Activated naive CD4-positive, alpha-beta T cell treated with anti-CD3 and anti-CD28 coated beads for 36 hours (primary cell): ENCODE measurements around the gene RABGEF1. TPM values are rescaled to one million over a fixed set of nuclear protein-coding genes. Genes with fewer than 3 reads are reported as not detected.
"Not testable (repeated sequence)": the region's sequence is repeated elsewhere in the genome, so short reads cannot be mapped to it uniquely, and the experiment has no call there.

Source experiments
- CTCF ChIA-PET: fragments of 350-600 bp; sonication (Branson Sonifier 250); formaldehyde crosslinking; loops from one replicate; lab custom pipeline; 2021; ENCODE audit warnings: antibody characterized with exemption; lab: Charles Lee
- DNase-seq: peaks from one replicate; pipeline ENCODE4 v3.0.0-alpha.2; 2020
- H3K27ac Mint-ChIP-seq: one replicate; pipeline ENCODE4 v1.8.0; 2021; ENCODE audit warnings: mild to moderate bottlenecking, mixed read lengths
- H3K27me3 Mint-ChIP-seq: one replicate; pipeline ENCODE4 v1.8.0; 2021; ENCODE audit warnings: low read depth, mixed read lengths
- H3K36me3 Mint-ChIP-seq: one replicate; pipeline ENCODE4 v1.8.0; 2021; ENCODE audit warnings: low read depth, mixed read lengths
- H3K4me1 Mint-ChIP-seq: one replicate; pipeline ENCODE4 v1.8.0; 2021; ENCODE audit warnings: low read depth, mixed read lengths
- H3K4me3 Mint-ChIP-seq: one replicate; pipeline ENCODE4 v1.8.0; 2021; ENCODE audit warnings: mild to moderate bottlenecking, moderate library complexity, mixed read lengths
- H3K9me3 Mint-ChIP-seq: one replicate; pipeline ENCODE4 v1.8.0; 2021; ENCODE audit warnings: mixed read lengths
- intact Hi-C: fragments of 100-400 bp; cut with micrococcal nuclease; formaldehyde crosslinking; loops from one replicate; pipeline ENCODE4 v1.15.1; 2023
- total RNA-seq, 2 experiments: library from RNA; stranded (reverse); gene quantifications; one replicate each; pipeline ENCODE4 v1.2.3, GENCODE V29; 2021

RABGEF1 gene
- total RNA-seq, 2 experiments from 2014 or later: 10.7 to 10.8 TPM

GRCh38 chr7:66769833-66770512 is 29.4 kb downstream of the RABGEF1 start:
- Mint-ChIP-seq H3K4me1 (peaks cover 31% of the 10 kb centered on the region), H3K4me3 (no peak overlapping the region), H3K27me3 (no peaks in the 10 kb centered on the region), H3K9me3 (no peaks in the 10 kb centered on the region), H3K27ac (no peak overlapping the region), H3K36me3 (peaks cover 10% of the 10 kb centered on the region)
- no peak for DNase-seq
- intact Hi-C loops: loop anchor here (10.0 kb wide), 1 partner anchor 215 kb away; no protein-coding TSS in a partner anchor
- CTCF ChIA-PET: interaction anchor here (0.6 to 1.0 kb wide), 2 partner anchors 18 to 30 kb away, joined by 3 to 4 read pairs; no protein-coding TSS in a partner anchor

- DNase-seq: no peak
- intact Hi-C loops: loop anchor here (10.0 kb wide), 1 partner anchor 217 kb away; no protein-coding TSS in a partner anchor
- CTCF ChIA-PET: interaction anchor here (0.6 kb wide), 1 partner anchor 179 kb away, joined by 3 read pairs; no protein-coding TSS in a partner anchor
- Mint-ChIP-seq H3K4me1 (peaks cover 26% of the 10 kb centered on the region), H3K4me3 (no peak overlapping the region), H3K36me3 (peaks cover 18% of the 10 kb centered on the region), H3K9me3 (no peaks in the 10 kb centered on the region), H3K27me3 (no peaks in the 10 kb centered on the region), H3K27ac (no peak overlapping the region)
Measured at GRCh38 chr7:66771795-66772194, 31.3 kb downstream of the RABGEF1 start.

GRCh38 chr7:66773744-66774143 is 33.2 kb downstream of the RABGEF1 start:
- H3K9me3 Mint-ChIP-seq, H3K4me3 Mint-ChIP-seq, CTCF ChIA-PET, DNase-seq, H3K27me3 Mint-ChIP-seq, H3K27ac Mint-ChIP-seq: not testable (repeated sequence)
- Mint-ChIP-seq H3K36me3 (peaks cover 19% of the 10 kb centered on the region), H3K4me1 (peaks cover 13% of the 10 kb centered on the region)
- intact Hi-C loops: loop anchor here (10.0 kb wide), 1 partner anchor 219 kb away; no protein-coding TSS in a partner anchor

- H3K27ac Mint-ChIP-seq, H3K27me3 Mint-ChIP-seq, H3K4me3 Mint-ChIP-seq, DNase-seq, H3K4me1 Mint-ChIP-seq, H3K9me3 Mint-ChIP-seq, CTCF ChIA-PET: not testable (repeated sequence)
- peaks cover 21% of the 10 kb centered on the region for H3K36me3 Mint-ChIP-seq
- intact Hi-C loops: loop anchor here (10.0 kb wide), 1 partner anchor 222 kb away; no protein-coding TSS in a partner anchor
Measured at GRCh38 chr7:66776383-66776782, 35.9 kb downstream of the RABGEF1 start.

GRCh38 chr7:66776800-66777442 is 36.4 kb downstream of the RABGEF1 start:
- no peaks in the 10 kb centered on the region for H3K9me3 Mint-ChIP-seq
- no peak overlapping the region for H3K4me3 Mint-ChIP-seq

GRCh38 chr7:66778201-66778600 is 37.7 kb downstream of the RABGEF1 start:
- Mint-ChIP-seq H3K4me1 (peaks cover 4% of the 10 kb centered on the region), H3K27ac (no peak overlapping the region), H3K4me3 (no peak overlapping the region), H3K27me3 (no peaks in the 10 kb centered on the region), H3K36me3 (peaks cover 20% of the 10 kb centered on the region), H3K9me3 (no peaks in the 10 kb centered on the region)
- DNase-seq: no peak
- CTCF ChIA-PET: no interaction called here
- intact Hi-C loops: loop anchor here (10.0 kb wide), 1 partner anchor 223 kb away; no protein-coding TSS in a partner anchor

More at GRCh38 chr7:66776800-66777442, 36.4 kb downstream of the RABGEF1 start:
- CTCF ChIA-PET: no interaction called here
- intact Hi-C loops: loop anchor here (10.0 kb wide), 1 partner anchor 222 kb away; no protein-coding TSS in a partner anchor
- DNase-seq: no peak
- peaks cover 23% of the 10 kb centered on the region for H3K36me3 Mint-ChIP-seq
- H3K4me1 Mint-ChIP-seq: peaks cover 4% of the 10 kb centered on the region
- no peak overlapping the region for H3K27ac Mint-ChIP-seq
- H3K27me3 Mint-ChIP-seq: no peaks in the 10 kb centered on the region

GRCh38 chr7:66779669-66780409 is 39.3 kb downstream of the RABGEF1 start:
- DNase-seq: no peak
- Mint-ChIP-seq H3K4me3 (no peak overlapping the region), H3K9me3 (no peaks in the 10 kb centered on the region), H3K36me3 (peaks cover 15% of the 10 kb centered on the region), H3K27ac (no peak overlapping the region), H3K4me1 (peaks cover 4% of the 10 kb centered on the region), H3K27me3 (no peaks in the 10 kb centered on the region)
- CTCF ChIA-PET: interaction anchor here (0.6 to 1.1 kb wide), 2 partner anchors 9 to 260 kb away, joined by 5 to 7 read pairs; no protein-coding TSS in a partner anchor
- intact Hi-C loops: loop anchor here (10.0 kb wide), 1 partner anchor 225 kb away; no protein-coding TSS in a partner anchor

GRCh38 chr7:66781408-66782090 is 41.0 kb downstream of the RABGEF1 start:
- Mint-ChIP-seq H3K4me1 (peaks cover 4% of the 10 kb centered on the region), H3K27ac (no peak overlapping the region), H3K4me3 (no peak overlapping the region), H3K36me3 (peaks cover 10% of the 10 kb centered on the region), H3K27me3 (no peaks in the 10 kb centered on the region), H3K9me3 (no peaks in the 10 kb centered on the region)
- CTCF ChIA-PET: interaction anchor here (0.6 kb wide), 1 partner anchor 9 kb away, joined by 3 read pairs; no protein-coding TSS in a partner anchor
- no peak for DNase-seq
- intact Hi-C loops: no loop called here

GRCh38 chr7:66782875-66783274 is 42.3 kb downstream of the RABGEF1 start:
- H3K36me3 Mint-ChIP-seq, DNase-seq, H3K4me3 Mint-ChIP-seq, H3K27me3 Mint-ChIP-seq, H3K27ac Mint-ChIP-seq, H3K9me3 Mint-ChIP-seq, H3K4me1 Mint-ChIP-seq, intact Hi-C loops, CTCF ChIA-PET: not testable (repeated sequence)

- CTCF ChIA-PET, H3K27me3 Mint-ChIP-seq, H3K4me1 Mint-ChIP-seq, H3K27ac Mint-ChIP-seq, H3K36me3 Mint-ChIP-seq, H3K9me3 Mint-ChIP-seq, DNase-seq, intact Hi-C loops, H3K4me3 Mint-ChIP-seq: not testable (repeated sequence)
Measured at GRCh38 chr7:66783887-66784595, 43.5 kb downstream of the RABGEF1 start.

- no peak for DNase-seq
- H3K9me3 Mint-ChIP-seq: no peaks in the 10 kb centered on the region
- CTCF ChIA-PET: interaction anchor here (1.3 kb wide), 1 partner anchor 232 kb away, joined by 3 read pairs; no protein-coding TSS in a partner anchor
- H3K36me3 Mint-ChIP-seq: peaks cover 15% of the 10 kb centered on the region
- no peak overlapping the region for H3K4me3 Mint-ChIP-seq
- no peaks in the 10 kb centered on the region for H3K27me3 Mint-ChIP-seq
- intact Hi-C loops: no loop called here
- no peak overlapping the region for H3K27ac Mint-ChIP-seq
- H3K4me1 Mint-ChIP-seq: no peaks in the 10 kb centered on the region
Measured at GRCh38 chr7:66790196-66790595, 49.7 kb downstream of the RABGEF1 start.
